ENCODE measurements around the gene PDZD2.

- TF ChIP-seq CTCF (IDR thresholded peaks at IDR 0.05; ENCODE audit: low read depth, low read length, poor library complexity, severe bottlenecking): no peak
- TF ChIP-seq EZH2phosphoT487 (IDR thresholded peaks at IDR 0.05; ENCODE audit: borderline replicate concordance, low read length): no peak
Observed at GRCh38 chr5:31824869-31825517, 186.1 kb downstream of the PDZD2 start.

All from DOHH2 (cell line).